ENCODE results near the gene SNX1. TPM values are rescaled to one million over a fixed set of nuclear protein-coding genes. Genes with fewer than 3 reads are reported as not detected.
"Not testable (repeated sequence)": the region's sequence is repeated elsewhere in the genome, so short reads cannot be mapped to it uniquely, and the experiment has no call there.

Gene SNX1
- total RNA-seq: 142 and 146 TPM in 2 replicates

- intact Hi-C loops (cut with micrococcal nuclease): loop anchor here (1.0 to 2.0 kb wide), 6 partner anchors 57 to 1089 kb away; partner anchors contain the start of genes CLPX, LACTB, PCLAF and PIF1
Observed at GRCh38 chr15:64095795-64096667, at the start of gene SNX1. Gene SNX1 (plus strand): TSS chr15:64095982. CDS start chr15:64096014, 32 bp downstream.

- intact Hi-C loops (cut with micrococcal nuclease): loop anchor here (1.0 to 2.0 kb wide), 7 partner anchors 36 to 294 kb away; partner anchors contain the start of gene CIAO2A
Observed at GRCh38 chr15:64046421-64047153, 49.2 kb upstream of the SNX1 start, which contains the start of gene DAPK2. Gene DAPK2 (minus strand): TSS chr15:64046485. CDS start chr15:64040261, 6,224 bp downstream.

- intact Hi-C loops (cut with micrococcal nuclease): no loop called here
Observed at GRCh38 chr15:64048781-64049460, 46.9 kb upstream of the SNX1 start.

- intact Hi-C loops (cut with micrococcal nuclease): no loop called here
Observed at GRCh38 chr15:64050281-64051092, 45.3 kb upstream of the SNX1 start.

- intact Hi-C loops (cut with micrococcal nuclease): no loop called here
Observed at GRCh38 chr15:64051093-64051402, 44.7 kb upstream of the SNX1 start.

GRCh38 chr15:64051407-64052259, 44.1 kb upstream of the SNX1 start:
- intact Hi-C loops (cut with micrococcal nuclease): no loop called here

GRCh38 chr15:64052925-64053491, 42.8 kb upstream of the SNX1 start:
- intact Hi-C loops (cut with micrococcal nuclease): no loop called here

GRCh38 chr15:64053674-64054073, 42.1 kb upstream of the SNX1 start:
- intact Hi-C loops (cut with micrococcal nuclease): not testable (repeated sequence)

GRCh38 chr15:64058279-64058678, 37.5 kb upstream of the SNX1 start:
- intact Hi-C loops (cut with micrococcal nuclease): no loop called here

GRCh38 chr15:64059104-64059503, 36.7 kb upstream of the SNX1 start:
- intact Hi-C loops (cut with micrococcal nuclease): not testable (repeated sequence)

- intact Hi-C loops (cut with micrococcal nuclease): no loop called here
Observed at GRCh38 chr15:64060716-64061115, 35.1 kb upstream of the SNX1 start.

- intact Hi-C loops (cut with micrococcal nuclease): loop anchor here (2.0 to 5.0 kb wide), 2 partner anchors 664 to 778 kb away; no protein-coding TSS in a partner anchor
Observed at GRCh38 chr15:64066451-64066850, 29.3 kb upstream of the SNX1 start.

- intact Hi-C loops (cut with micrococcal nuclease): loop anchor here (1.0 to 5.0 kb wide), 10 partner anchors 122 to 779 kb away; no protein-coding TSS in a partner anchor
Observed at GRCh38 chr15:64067564-64068030, 28.2 kb upstream of the SNX1 start.

- intact Hi-C loops (cut with micrococcal nuclease): loop anchor here (2.0 to 5.0 kb wide), 2 partner anchors 399 to 666 kb away; no protein-coding TSS in a partner anchor
Observed at GRCh38 chr15:64068133-64068532, 27.6 kb upstream of the SNX1 start.

- intact Hi-C loops (cut with micrococcal nuclease): no loop called here
Observed at GRCh38 chr15:64070106-64070505, 25.7 kb upstream of the SNX1 start.

- intact Hi-C loops (cut with micrococcal nuclease): no loop called here
Observed at GRCh38 chr15:64070965-64071851, 24.6 kb upstream of the SNX1 start.

- intact Hi-C loops (cut with micrococcal nuclease): no loop called here
Observed at GRCh38 chr15:64071931-64072765, 23.6 kb upstream of the SNX1 start.

Data from T-helper 1 cell treated with Interleukin-12 subunit alpha and Interleukin-12 subunit beta and Interleukin-4 antibody, amounts not matched to agents 30 ng/mL and 1 ng/mL, for 36 hours (primary cell).